ENCODE data around the gene PRKCA.

PRKCA gene

GRCh38 chr17:66822009-66822408 is 519.6 kb downstream of the PRKCA start:
- H3K4me1 ChIP-seq, result no peaks in the 10 kb centered on the region
- H3K27me3 ChIP-seq, result no peaks in the 10 kb centered on the region
- no peak for DNase-seq
- TF ChIP-seq, protein P1, sequence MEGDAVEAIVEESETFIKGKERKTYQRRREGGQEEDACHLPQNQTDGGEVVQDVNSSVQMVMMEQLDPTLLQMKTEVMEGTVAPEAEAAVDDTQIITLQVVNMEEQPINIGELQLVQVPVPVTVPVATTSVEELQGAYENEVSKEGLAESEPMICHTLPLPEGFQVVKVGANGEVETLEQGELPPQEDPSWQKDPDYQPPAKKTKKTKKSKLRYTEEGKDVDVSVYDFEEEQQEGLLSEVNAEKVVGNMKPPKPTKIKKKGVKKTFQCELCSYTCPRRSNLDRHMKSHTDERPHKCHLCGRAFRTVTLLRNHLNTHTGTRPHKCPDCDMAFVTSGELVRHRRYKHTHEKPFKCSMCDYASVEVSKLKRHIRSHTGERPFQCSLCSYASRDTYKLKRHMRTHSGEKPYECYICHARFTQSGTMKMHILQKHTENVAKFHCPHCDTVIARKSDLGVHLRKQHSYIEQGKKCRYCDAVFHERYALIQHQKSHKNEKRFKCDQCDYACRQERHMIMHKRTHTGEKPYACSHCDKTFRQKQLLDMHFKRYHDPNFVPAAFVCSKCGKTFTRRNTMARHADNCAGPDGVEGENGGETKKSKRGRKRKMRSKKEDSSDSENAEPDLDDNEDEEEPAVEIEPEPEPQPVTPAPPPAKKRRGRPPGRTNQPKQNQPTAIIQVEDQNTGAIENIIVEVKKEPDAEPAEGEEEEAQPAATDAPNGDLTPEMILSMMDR (IDR thresholded peaks at IDR 0.05; ENCODE audit: low read depth, low read length), result no peak
- H3K4me3 ChIP-seq (ENCODE audit: low read depth, low read length), result no peak overlapping the region
- H3K36me3 ChIP-seq, result no peaks in the 10 kb centered on the region
- H3K9me3 ChIP-seq, result 0 out of 2 replicates have a peak, but pooled peaks cover 4% of the 10 kb centered on the region

DNA sequence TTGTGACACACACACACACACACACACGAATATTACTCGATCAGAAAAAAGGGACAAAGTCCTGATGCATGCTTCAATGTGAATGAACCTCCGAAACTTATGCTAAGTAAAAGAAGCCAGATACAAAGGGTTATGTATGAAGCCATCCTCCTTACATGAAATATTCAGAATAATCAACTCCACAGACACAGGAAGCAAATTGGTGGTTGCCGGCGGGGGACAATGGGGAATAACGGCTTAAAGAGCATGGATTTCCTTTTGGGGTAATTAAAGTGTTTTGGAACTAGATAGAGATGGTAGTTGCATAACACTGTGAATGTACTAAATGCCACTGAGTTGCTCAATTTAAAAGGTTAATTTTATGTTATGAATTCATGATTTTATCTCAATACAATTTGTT is 524.4 kb downstream of the PRKCA start:
- TF ChIP-seq, protein P1 (IDR thresholded peaks at IDR 0.05; ENCODE audit: low read depth, low read length), result no peak
- DNase-seq, result no peak
- Histone ChIP-seq H3K4me3 (ENCODE audit: low read depth, low read length) (no peak overlapping the region), H3K9me3 (no peaks in the 10 kb centered on the region), H3K27me3 (no peaks in the 10 kb centered on the region), H3K36me3 (no peaks in the 10 kb centered on the region), H3K4me1 (peaks cover 11% of the 10 kb centered on the region; the same call in 1 of the 2 replicates)

GRCh38 chr17:66829386-66829864 is 527.0 kb downstream of the PRKCA start:
- TF ChIP-seq, protein P1 (IDR thresholded peaks at IDR 0.05; ENCODE audit: low read depth, low read length), result no peak
- no peaks in the 10 kb centered on the region for H3K9me3 ChIP-seq
- peaks cover 12% of the 10 kb centered on the region; the same call in 1 of the 2 replicates for H3K4me1 ChIP-seq
- H3K4me3 ChIP-seq (ENCODE audit: low read depth, low read length), result no peak overlapping the region
- H3K36me3 ChIP-seq, result no peaks in the 10 kb centered on the region
- no peaks in the 10 kb centered on the region for H3K27me3 ChIP-seq
- no peak for DNase-seq

- Histone ChIP-seq H3K36me3 (no peaks in the 10 kb centered on the region), H3K4me3 (ENCODE audit: low read depth, low read length) (no peak overlapping the region), H3K4me1 (peaks cover 12% of the 10 kb centered on the region; the same call in 1 of the 2 replicates), H3K9me3 (no peaks in the 10 kb centered on the region), H3K27me3 (no peaks in the 10 kb centered on the region)
- DNase-seq, result no peak
- TF ChIP-seq, protein P1 (IDR thresholded peaks at IDR 0.05; ENCODE audit: low read depth, low read length), result no peak
Measured at GRCh38 chr17:66829883-66830282, 527.5 kb downstream of the PRKCA start.

GRCh38 chr17:66830451-66830850 is 528.0 kb downstream of the PRKCA start:
- TF ChIP-seq, protein P1 (IDR thresholded peaks at IDR 0.05; ENCODE audit: low read depth, low read length), result no peak
- no peak for DNase-seq
- H3K27me3 ChIP-seq, result no peaks in the 10 kb centered on the region
- H3K9me3 ChIP-seq, result no peaks in the 10 kb centered on the region
- no peak overlapping the region for H3K4me3 ChIP-seq (ENCODE audit: low read depth, low read length)
- no peaks in the 10 kb centered on the region for H3K36me3 ChIP-seq
- H3K4me1 ChIP-seq, result peaks cover 12% of the 10 kb centered on the region; the same call in 1 of the 2 replicates

DNA sequence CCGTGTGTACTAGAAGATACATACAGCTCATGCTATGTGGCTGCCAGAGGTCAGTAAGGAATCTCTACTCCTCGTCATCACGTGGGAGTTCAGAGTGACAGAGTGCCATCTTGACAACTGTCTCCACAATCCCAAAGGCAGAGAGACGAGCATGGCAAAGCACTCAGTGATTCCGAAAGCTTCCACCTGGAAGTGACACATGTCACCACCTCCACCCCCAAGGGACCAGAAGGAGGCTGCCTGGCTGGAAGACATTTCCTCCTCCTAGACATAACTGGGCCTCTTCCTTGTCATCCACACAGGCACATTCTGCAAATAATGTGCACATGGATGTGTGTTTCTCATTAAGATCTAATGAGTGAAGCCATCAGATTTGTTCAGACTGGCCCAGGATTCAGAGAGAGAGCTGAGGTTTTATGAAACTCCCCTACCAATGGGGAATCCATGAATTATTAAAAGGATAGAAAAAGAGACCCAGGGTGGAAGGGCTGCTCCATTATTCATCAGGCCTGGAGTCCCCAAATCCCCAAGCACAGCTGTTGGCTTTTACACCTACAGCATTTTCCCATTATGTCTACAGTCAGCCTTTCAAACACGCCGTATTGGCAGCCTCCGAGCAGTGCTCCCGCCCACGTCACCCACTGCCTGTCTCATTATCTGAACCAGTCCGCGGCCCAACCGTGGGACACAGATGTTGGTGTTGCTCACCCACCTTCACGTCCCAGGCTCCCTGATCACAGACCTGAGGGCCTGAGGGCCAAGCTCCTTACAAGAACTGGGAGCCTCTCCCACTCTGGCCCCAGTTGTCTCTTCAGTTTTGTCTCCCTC is 529.2 kb downstream of the PRKCA start:
- Histone ChIP-seq H3K4me3 (ENCODE audit: low read depth, low read length) (no peak overlapping the region), H3K9me3 (no peaks in the 10 kb centered on the region), H3K36me3 (no peaks in the 10 kb centered on the region), H3K4me1 (peaks cover 12% of the 10 kb centered on the region; the same call in 1 of the 2 replicates), H3K27me3 (no peaks in the 10 kb centered on the region)
- TF ChIP-seq, protein P1 (IDR thresholded peaks at IDR 0.05; ENCODE audit: low read depth, low read length), result no peak
- no peak for DNase-seq
